Fibroblast of the aortic adventitia (primary cell): ENCODE measurements around the gene HYAL1. TPM values are rescaled to one million over a fixed set of nuclear protein-coding genes. Genes with fewer than 3 reads are reported as not detected.

ENCODE experiments used
- DNase-seq: peaks from one replicate; pipeline ENCODE4 v3.0.0-alpha.2; 2010; ENCODE audit warnings: low read depth
- H3K4me3 ChIP-seq: 2 replicates; pipeline ENCODE4 v1.5.1; 2011; ENCODE audit warnings: low read depth, mild to moderate bottlenecking, control low read depth, low read length, moderate library complexity
- total RNA-seq: library from RNA; depleted of rRNA; stranded (reverse); fragments of >200 nt; gene quantifications from 2 replicates; pipeline ENCODE4 v1.2.3, GENCODE V29; 2012; ENCODE audit warnings: low replicate concordance
- TF ChIP-seq, protein P1 (sequence below): IDR thresholded peaks from 2 replicates; pipeline ENCODE4 v1.5.1; 2011; ENCODE audit warnings: mild to moderate bottlenecking, low read length, control low read depth, inconsistent platforms; ENCODE audit not compliant: insufficient read depth

Gene HYAL1
- total RNA-seq, 1 donor, result 0.90 TPM

DNA sequence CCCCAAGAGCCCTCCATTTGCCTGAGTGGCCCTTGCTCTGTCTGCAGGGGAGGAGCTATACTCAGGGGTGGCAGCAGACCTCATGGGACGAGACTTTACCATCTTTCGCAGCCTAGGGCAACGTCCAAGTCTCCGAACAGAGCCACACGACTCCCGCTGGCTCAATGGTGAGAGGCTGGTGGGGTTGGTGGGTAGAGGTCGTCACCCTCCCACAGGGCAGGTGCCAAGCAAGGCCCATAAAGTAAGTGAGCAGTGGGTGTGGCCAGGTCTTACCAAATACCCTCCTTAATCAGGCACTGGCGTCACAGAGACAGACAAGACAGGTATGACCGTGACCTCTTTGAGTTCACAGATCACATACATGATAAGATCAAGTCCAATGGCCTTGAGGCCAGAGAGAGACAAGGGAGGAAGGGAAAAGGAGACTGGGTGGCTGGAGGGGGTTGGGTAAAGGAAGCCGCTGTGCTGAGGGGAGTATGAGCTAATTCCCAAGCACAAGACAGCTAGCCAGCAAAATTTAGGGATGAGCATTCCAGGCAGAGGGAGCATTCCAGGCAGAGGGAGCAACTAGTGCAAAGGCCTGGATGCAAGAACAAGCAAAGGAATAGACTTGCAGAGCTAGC lies 31.9 kb downstream of the HYAL1 start:
- no peak for DNase-seq
- TF ChIP-seq, protein P1, sequence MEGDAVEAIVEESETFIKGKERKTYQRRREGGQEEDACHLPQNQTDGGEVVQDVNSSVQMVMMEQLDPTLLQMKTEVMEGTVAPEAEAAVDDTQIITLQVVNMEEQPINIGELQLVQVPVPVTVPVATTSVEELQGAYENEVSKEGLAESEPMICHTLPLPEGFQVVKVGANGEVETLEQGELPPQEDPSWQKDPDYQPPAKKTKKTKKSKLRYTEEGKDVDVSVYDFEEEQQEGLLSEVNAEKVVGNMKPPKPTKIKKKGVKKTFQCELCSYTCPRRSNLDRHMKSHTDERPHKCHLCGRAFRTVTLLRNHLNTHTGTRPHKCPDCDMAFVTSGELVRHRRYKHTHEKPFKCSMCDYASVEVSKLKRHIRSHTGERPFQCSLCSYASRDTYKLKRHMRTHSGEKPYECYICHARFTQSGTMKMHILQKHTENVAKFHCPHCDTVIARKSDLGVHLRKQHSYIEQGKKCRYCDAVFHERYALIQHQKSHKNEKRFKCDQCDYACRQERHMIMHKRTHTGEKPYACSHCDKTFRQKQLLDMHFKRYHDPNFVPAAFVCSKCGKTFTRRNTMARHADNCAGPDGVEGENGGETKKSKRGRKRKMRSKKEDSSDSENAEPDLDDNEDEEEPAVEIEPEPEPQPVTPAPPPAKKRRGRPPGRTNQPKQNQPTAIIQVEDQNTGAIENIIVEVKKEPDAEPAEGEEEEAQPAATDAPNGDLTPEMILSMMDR, result no peak
- H3K4me3 ChIP-seq, result no peak overlapping the region

DNA sequence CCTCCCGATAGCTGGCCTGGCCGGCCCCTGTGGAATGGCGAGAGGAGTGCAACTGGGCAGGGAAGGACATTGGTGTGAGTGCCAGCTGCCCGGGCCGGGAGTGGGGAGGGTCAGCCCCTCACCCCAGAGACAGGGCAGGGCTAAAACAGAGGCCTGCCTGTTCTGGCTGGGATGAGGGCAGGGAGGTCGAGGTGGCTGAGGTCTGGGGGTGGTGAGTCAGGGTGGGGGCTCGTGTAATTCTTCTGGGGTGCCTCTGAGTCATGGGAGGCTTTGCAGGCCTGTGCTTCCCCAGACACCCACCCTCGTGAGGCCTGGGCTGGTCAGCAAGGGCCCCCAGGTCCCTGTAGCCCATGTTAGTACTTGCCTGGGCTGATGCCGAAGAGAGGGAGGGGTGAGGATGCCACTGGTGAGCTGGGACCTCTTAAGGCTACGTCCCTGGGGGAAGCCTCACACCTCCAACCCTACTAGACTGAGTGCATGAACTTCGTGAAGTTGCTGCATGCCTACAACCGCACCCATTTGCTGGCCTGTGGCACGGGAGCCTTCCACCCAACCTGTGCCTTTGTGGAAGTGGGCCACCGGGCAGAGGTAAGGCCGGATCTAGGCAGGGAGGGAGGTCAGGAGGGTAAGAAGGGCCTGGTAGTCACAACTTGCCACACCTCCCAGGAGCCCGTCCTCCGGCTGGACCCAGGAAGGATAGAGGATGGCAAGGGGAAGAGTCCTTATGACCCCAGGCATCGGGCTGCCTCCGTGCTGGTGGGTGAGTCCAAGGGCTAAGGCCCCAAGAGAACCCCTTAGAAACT lies 32.8 kb downstream of the HYAL1 start:
- TF ChIP-seq, protein P1, result no peak
- DNase-seq, result no peak

DNA sequence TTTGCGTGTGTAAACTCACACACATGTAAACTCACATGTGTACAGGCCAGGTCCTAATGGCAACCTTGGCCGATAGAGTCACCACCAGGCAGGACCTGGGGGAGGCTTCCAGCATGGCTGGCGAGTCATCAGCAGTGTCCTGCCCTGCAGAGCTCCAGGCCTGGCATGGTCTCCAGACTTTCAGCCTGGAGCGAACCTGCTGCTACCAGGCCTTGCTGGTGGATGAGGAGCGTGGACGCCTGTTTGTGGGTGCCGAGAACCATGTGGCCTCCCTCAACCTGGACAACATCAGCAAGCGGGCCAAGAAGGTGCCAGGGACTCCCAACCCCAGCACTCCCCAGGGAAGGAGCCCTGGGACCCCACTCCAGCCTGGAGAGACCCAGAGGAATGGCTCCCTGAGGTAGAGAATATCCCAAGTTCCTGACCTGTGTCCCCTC lies 33.4 kb downstream of the HYAL1 start:
- TF ChIP-seq, protein P1, result no peak
- DNase-seq, result peak; percentile 45
- peak overlapping the region; percentile 48 for H3K4me3 ChIP-seq

More for the DNA sequence above, 32.8 kb downstream of the HYAL1 start:
- no peak overlapping the region for H3K4me3 ChIP-seq

DNA sequence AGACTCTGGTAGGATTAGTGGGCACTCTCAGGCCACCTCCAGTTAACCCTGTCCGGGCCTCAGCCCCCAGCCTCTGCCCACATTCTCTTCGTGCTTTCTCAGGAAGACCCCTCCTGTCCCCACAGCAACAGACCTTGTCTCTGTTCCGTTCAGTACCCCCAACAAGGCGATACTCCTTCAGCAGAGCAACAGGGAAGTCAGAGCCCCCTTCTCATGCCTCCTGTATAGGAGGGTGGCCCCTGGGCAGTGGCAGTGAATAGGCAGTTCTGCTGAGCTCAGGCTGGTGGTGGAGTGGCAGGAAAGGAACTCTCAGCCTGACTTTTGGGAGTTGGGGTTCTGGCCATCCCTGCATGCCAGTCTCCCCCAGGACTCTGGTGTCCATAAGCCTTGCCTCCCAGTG lies 33.9 kb downstream of the HYAL1 start:
- TF ChIP-seq, protein P1, result no peak

DNA sequence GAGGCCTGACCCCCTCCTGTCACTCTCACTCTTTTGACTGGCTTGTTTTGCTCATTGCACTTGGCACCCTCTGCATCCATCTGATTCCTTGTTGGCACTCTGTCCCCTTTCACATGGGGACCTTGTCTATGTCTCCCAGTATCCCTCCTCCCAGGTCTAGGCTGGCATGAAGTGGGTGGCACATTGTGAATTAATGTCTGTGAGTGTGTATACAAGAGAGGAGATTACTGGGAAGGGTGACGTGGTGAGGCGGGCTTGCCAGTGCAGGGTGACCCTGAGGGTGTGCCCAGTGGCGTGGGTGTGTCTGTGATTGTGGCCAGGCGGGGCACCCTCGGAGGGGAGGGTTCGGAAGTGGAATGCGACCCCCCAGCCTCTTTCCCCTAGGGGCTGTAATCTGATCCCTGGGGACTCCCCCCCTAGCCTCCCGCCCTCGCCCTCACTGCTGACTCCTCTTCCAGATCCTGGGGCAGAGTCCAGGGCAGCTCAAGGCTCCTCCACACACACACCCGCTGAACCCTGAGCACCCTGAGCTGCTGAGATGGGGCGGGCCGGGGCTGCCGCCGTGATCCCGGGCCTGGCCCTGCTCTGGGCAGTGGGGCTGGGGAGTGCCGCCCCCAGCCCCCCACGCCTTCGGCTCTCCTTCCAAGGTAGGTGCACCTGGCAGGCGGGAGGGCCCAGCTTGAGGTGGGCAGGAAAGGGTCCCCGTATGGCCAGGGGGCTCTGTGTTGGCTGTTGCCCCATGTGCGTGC lies 34.5 kb downstream of the HYAL1 start, which contains the start of gene SEMA3B:
Gene SEMA3B, plus strand, starts transcription at position 445 of the 749 bp plus-strand sequence. Its CDS starts 94 bp downstream, at position 539.
- DNase-seq, result peak; percentile 58
- TF ChIP-seq, protein P1, result no peak
- H3K4me3 ChIP-seq, result peak within 1 kb of the TSS; percentile 58

More for the DNA sequence above, 33.9 kb downstream of the HYAL1 start:
- no peak for DNase-seq
- peak overlapping the region; percentile 48 for H3K4me3 ChIP-seq

DNA sequence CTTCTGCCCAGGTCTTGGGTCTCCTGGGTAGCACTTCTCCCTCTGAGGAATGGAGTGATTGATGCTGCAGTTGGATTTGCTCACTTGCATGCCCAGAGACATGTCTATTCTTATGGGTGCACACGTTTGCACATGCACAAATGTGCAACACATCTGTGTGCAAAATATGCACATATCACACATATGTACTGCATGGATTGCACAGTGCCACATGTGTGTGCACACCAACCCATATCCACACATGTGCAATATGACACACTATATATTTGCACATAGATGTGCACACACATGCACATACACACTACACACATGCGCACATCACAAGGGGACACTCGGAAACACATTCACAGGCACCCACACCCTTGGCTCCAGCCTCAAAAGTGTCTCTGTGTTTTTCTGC lies 35.1 kb downstream of the HYAL1 start:
- DNase-seq, result no peak
- peak overlapping the region; percentile 58 for H3K4me3 ChIP-seq
- TF ChIP-seq, protein P1, result no peak
